ENCODE measurements around the gene ZNF367. TPM values are rescaled to one million over a fixed set of nuclear protein-coding genes. Genes with fewer than 3 reads are reported as not detected.

Gene ZNF367
- total RNA-seq, 1 donor from 2014 or later, result 4.3 TPM

- DNase-seq, result no peak
- intact Hi-C loops (cut with DNase I), result no loop called here
- ATAC-seq (ENCODE audit: poor library complexity), result no peak
These were observed 79.9 kb downstream of the ZNF367 start for GRCh38 chr9:96338299-96338698.

Other genes with a start within 250 kb of the ZNF367 start
- 1.3 TPM for gene HSD17B3, start 116.2 kb downstream of the ZNF367 start, total RNA-seq
- 13.5 TPM for gene SLC35D2, start 34.7 kb downstream of the ZNF367 start, total RNA-seq
- 22.8 TPM for gene HABP4, start 31.8 kb upstream of the ZNF367 start, total RNA-seq
- 15.1 TPM for gene CDC14B, start 201.5 kb upstream of the ZNF367 start, total RNA-seq
- gene PRXL2C, start 236.9 kb upstream of the ZNF367 start, total RNA-seq, result 28.3 TPM